ENCODE measurements around the gene B4GALT3. TPM values are rescaled to one million over a fixed set of nuclear protein-coding genes. Genes with fewer than 3 reads are reported as not detected.
A peak's percentile ranks its signal among the peaks of the same experiment; 100 is the strongest.

The B4GALT3 gene
- total RNA-seq, 3 donors from 2014 or later, result 25.1 to 35.9 (median 33.3) TPM

DNA sequence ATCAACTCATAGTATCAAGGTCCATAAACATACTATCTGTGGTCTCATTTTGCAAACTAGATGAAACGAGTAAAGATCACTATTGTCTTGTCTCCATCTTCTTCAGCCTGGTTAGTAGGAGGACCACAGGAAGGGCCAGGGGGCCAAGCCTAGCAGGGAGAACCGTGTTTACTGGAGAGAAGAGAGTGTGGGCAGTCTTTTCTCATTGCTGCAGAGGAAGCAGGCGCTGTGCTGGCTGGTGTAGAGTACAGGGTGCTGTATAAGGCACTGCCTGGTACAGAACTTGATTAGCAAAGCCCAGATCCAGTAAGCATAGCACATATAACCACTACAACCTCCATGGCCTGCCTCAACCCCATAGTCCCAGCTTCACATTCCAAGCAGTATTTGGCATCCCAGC, 10.0 kb upstream of the B4GALT3 start:
- DNase-seq (no peak), ATAC-seq (no peak)
- Histone ChIP-seq H3K4me1 (ENCODE audit: low read depth) (no peaks in the 10 kb centered on the region), H3K9me3 (no peaks in the 10 kb centered on the region), H3K4me3 (no peak overlapping the region), H3K36me3 (ENCODE audit: low read depth) (no peaks in the 10 kb centered on the region)
- TF ChIP-seq, protein P1, sequence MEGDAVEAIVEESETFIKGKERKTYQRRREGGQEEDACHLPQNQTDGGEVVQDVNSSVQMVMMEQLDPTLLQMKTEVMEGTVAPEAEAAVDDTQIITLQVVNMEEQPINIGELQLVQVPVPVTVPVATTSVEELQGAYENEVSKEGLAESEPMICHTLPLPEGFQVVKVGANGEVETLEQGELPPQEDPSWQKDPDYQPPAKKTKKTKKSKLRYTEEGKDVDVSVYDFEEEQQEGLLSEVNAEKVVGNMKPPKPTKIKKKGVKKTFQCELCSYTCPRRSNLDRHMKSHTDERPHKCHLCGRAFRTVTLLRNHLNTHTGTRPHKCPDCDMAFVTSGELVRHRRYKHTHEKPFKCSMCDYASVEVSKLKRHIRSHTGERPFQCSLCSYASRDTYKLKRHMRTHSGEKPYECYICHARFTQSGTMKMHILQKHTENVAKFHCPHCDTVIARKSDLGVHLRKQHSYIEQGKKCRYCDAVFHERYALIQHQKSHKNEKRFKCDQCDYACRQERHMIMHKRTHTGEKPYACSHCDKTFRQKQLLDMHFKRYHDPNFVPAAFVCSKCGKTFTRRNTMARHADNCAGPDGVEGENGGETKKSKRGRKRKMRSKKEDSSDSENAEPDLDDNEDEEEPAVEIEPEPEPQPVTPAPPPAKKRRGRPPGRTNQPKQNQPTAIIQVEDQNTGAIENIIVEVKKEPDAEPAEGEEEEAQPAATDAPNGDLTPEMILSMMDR (IDR thresholded peaks at IDR 0.05), result no peak
- intact Hi-C loops (cut with DNase I, micrococcal nuclease), result no loop called here

DNA sequence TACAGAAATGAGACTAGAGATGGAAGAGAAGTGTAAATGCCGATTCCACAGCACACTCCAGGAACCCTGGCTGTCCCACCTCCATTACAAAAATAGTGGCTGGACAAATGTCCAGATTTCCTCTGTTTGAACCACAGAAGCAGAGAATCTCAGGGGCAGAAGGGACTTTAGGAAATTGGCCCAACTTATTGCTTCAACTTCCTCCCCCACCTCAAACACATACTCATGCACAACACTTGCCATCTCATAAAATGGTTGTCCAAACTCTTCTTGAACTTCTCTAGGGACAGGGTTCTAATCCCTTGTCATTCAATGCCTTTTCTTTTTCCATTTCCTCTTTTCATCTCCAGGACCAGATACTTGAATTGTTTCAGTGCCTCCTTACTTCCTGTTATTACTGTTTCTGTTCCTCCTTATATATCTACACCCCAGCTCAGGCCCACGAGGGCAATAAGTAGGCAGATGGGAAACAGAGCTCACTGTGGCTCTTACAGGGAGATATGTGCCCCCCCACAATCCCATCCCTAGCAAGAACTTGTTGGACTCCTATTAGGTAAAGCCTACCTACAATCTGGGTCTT, 8.5 kb upstream of the B4GALT3 start:
- Histone ChIP-seq H3K9me3 (no peaks in the 10 kb centered on the region), H3K4me1 (ENCODE audit: low read depth) (no peaks in the 10 kb centered on the region), H3K4me3 (no peak overlapping the region), H3K36me3 (ENCODE audit: low read depth) (no peaks in the 10 kb centered on the region)
- DNase-seq, result peak in 1 of 3 donors; percentile 16
- TF ChIP-seq, protein P1 (IDR thresholded peaks at IDR 0.05), result no peak
- ATAC-seq, result peak; percentile 35
- intact Hi-C loops (cut with DNase I, micrococcal nuclease), result no loop called here

DNA sequence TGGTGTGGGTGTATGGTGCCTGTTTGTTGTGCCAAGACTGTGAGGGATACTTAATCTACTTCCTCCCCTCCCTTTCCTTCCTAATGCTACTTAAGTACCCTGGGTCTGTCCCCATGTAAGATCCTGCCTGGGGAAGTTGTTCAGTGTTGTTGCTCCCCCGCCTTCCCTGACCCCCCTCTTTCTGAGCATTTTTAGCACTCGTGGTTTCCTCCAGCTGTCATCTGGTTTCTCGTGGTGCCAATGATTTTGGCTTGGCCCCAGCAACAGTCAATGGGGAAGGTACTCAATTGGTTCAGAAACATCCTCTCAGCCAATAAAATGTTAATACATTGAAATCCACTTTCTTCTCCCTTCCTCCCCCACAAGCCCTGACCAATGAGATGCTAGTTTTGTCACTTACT, 8.0 kb upstream of the B4GALT3 start:
- H3K9me3 ChIP-seq, result no peaks in the 10 kb centered on the region
- no peaks in the 10 kb centered on the region for H3K4me1 ChIP-seq (ENCODE audit: low read depth)
- DNase-seq, result peak; percentile 57 to 77 (median 75)
- H3K36me3 ChIP-seq (ENCODE audit: low read depth), result no peaks in the 10 kb centered on the region
- H3K4me3 ChIP-seq, result no peak overlapping the region
- TF ChIP-seq, protein P1 (IDR thresholded peaks at IDR 0.05), result no peak
- ATAC-seq, result peak; percentile 81
- intact Hi-C loops (cut with DNase I, micrococcal nuclease), result no loop called here

DNA sequence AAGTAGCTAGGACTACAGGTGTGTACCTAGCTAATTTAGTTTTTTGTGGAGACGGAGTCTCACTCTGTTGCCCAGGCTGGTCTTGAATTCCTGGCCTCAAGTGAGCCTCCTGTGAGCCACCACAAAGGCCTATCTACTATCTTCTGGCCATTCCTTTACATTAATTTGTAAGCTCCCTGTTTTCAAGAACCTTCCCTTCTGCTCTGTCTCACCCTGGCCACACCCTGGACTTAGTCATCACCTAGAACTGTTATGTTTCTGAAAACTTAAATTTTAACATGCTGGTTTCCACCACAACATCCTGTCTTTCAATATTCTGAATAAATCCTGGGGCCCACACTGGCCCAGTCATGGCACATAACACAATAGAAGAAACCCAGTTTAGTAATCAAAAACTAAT, 4.9 kb upstream of the B4GALT3 start:
- intact Hi-C loops (cut with DNase I, micrococcal nuclease), result no loop called here
- H3K4me1 ChIP-seq (ENCODE audit: low read depth), result no peaks in the 10 kb centered on the region
- ATAC-seq (peak; percentile 21), DNase-seq (no peak)
- no peaks in the 10 kb centered on the region for H3K36me3 ChIP-seq (ENCODE audit: low read depth)
- TF ChIP-seq, protein P1 (IDR thresholded peaks at IDR 0.05), result no peak
- H3K9me3 ChIP-seq, result no peaks in the 10 kb centered on the region
- H3K4me3 ChIP-seq, result no peak overlapping the region

DNA sequence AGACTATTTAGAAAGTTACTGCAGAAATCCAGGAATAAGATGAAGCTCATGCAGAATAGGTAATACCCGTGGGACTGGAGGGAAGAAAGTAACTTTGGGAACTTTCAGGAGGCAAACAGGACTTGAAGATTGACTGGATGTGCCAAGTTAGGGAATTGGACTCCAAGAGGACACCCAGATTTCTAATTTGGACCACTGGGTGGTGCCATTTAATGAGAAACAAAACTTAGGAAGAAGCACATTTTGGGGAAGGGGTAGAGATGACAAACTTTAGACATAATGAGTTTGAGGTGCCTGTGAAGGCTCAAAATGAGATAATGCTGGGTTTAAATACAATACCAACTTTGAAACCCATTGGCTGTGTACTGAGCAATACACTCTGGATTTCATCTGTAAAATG, 3.3 kb upstream of the B4GALT3 start:
- no peak overlapping the region for H3K4me3 ChIP-seq
- intact Hi-C loops (cut with DNase I, micrococcal nuclease), result no loop called here
- TF ChIP-seq, protein P1 (IDR thresholded peaks at IDR 0.05), result no peak
- no peak for ATAC-seq
- no peaks in the 10 kb centered on the region for H3K9me3 ChIP-seq
- peaks cover 8% of the 10 kb centered on the region for H3K4me1 ChIP-seq (ENCODE audit: low read depth)
- DNase-seq, result no peak
- H3K36me3 ChIP-seq (ENCODE audit: low read depth), result no peaks in the 10 kb centered on the region

DNA sequence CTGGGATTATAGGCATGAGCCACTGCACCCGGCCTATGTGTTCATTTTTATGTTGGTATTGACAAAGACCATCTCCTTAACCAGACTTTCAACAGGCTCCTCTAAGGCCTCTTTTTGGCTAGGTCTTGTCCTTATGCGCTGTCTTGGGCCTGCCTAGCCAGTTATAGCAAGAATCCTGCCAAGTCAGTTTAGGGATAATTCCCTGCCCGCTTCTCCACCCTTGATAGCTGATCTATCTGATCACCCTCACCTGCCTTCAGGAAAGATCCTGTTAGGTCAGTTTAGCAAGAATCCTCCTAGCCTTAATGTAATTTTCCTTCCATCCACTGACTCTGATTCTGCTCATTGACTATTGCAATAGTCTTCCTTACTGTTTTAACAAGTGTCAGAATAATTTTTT, 2.4 kb upstream of the B4GALT3 start:
- DNase-seq, result no peak
- peaks cover 8% of the 10 kb centered on the region for H3K4me1 ChIP-seq (ENCODE audit: low read depth)
- H3K36me3 ChIP-seq (ENCODE audit: low read depth), result no peaks in the 10 kb centered on the region
- TF ChIP-seq, protein P1 (IDR thresholded peaks at IDR 0.05), result no peak
- no peaks in the 10 kb centered on the region for H3K9me3 ChIP-seq
- no peak for ATAC-seq
- H3K4me3 ChIP-seq, result no peak overlapping the region
- intact Hi-C loops (cut with DNase I, micrococcal nuclease), result no loop called here

All from mucosa of descending colon (tissue), 3 donors.